Thyroid gland (tissue), 4 donors: ENCODE measurements around the gene CD46.

Experiments used
- POLR2A ChIP-seq, 2 donors: fragments of 450-650 bp; IDR thresholded peaks; one replicate each; pipeline ENCODE4 v1.6.1; 2017; ENCODE audit warnings: antibody characterized with exemption in 2 of 2, mild to moderate bottlenecking in 2 of 2, moderate library complexity in 1 of 2
- TF ChIP-seq, protein P1 (sequence below), 6 experiments: fragments of 200-600 bp in 3 of 6; fragments of 450-650 bp in 3 of 6; sonication (generic) in 3 of 6; IDR thresholded peaks; one replicate each; pipeline ENCODE4 v1.5.1; 2016 to 2019; ENCODE audit warnings: antibody characterized with exemption in 6 of 6, mild to moderate bottlenecking in 2 of 6, inconsistent platforms in 1 of 6, moderate library complexity in 1 of 6

DNA sequence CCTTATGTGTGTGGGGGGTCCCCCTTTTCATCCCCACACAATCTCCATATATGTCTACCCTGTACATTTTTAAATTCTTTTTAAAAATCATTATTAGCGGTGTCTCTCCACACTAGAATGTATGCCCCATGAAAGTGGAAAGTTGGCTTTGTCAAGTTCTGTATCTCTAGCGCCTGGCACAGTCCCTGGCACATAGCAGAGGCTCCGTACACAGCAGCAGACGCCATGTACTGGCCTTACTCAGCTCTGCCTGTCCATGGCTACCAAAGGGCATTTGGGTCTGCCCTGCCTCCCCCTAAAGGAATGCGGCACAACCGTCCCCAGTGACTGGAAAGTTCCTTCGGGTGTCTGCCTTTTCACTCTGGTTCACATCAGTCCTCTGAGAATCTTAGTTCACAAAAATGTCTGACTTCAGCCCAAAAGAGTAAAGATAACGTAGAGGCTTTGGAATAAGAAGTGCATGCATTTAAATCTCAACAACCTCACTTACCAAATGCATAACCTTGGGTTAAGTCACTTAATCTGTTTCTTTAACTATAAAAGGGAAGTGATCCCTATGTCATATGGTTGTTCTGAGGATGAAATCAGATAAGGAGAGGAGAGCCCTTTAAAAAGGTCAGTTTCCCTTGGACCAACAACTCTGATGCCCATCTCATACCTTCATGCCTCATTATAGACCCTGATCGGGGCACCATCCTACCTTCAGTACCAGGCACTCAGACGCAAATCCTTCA, 61.1 kb downstream of the CD46 start:
- TF ChIP-seq, protein P1, sequence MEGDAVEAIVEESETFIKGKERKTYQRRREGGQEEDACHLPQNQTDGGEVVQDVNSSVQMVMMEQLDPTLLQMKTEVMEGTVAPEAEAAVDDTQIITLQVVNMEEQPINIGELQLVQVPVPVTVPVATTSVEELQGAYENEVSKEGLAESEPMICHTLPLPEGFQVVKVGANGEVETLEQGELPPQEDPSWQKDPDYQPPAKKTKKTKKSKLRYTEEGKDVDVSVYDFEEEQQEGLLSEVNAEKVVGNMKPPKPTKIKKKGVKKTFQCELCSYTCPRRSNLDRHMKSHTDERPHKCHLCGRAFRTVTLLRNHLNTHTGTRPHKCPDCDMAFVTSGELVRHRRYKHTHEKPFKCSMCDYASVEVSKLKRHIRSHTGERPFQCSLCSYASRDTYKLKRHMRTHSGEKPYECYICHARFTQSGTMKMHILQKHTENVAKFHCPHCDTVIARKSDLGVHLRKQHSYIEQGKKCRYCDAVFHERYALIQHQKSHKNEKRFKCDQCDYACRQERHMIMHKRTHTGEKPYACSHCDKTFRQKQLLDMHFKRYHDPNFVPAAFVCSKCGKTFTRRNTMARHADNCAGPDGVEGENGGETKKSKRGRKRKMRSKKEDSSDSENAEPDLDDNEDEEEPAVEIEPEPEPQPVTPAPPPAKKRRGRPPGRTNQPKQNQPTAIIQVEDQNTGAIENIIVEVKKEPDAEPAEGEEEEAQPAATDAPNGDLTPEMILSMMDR (IDR thresholded peaks at IDR 0.05): no peak
- no peak for TF ChIP-seq POLR2A (IDR thresholded peaks at IDR 0.05)
